GM20000 (cell line): ENCODE data around the gene DAPK3.
A peak's percentile ranks its signal among the peaks of the same experiment; 100 is the strongest.
"Not testable (repeated sequence)": the region's sequence is repeated elsewhere in the genome, so short reads cannot be mapped to it uniquely, and the experiment has no call there.

Source experiments
- DNase-seq: peaks from one replicate; pipeline ENCODE4 v3.0.0; 2012; ENCODE audit warnings: low spot score
- TF ChIP-seq, protein P1 (sequence below): IDR thresholded peaks from 2 replicates; pipeline ENCODE4 v1.5.1; 2012; ENCODE audit warnings: mild to moderate bottlenecking, control low read depth; ENCODE audit errors: extremely low read depth, missing control alignments

Gene DAPK3

GRCh38 chr19:4009990-4010807 is 39.3 kb upstream of the DAPK3 start:
- no peak for DNase-seq
- TF ChIP-seq, protein P1, sequence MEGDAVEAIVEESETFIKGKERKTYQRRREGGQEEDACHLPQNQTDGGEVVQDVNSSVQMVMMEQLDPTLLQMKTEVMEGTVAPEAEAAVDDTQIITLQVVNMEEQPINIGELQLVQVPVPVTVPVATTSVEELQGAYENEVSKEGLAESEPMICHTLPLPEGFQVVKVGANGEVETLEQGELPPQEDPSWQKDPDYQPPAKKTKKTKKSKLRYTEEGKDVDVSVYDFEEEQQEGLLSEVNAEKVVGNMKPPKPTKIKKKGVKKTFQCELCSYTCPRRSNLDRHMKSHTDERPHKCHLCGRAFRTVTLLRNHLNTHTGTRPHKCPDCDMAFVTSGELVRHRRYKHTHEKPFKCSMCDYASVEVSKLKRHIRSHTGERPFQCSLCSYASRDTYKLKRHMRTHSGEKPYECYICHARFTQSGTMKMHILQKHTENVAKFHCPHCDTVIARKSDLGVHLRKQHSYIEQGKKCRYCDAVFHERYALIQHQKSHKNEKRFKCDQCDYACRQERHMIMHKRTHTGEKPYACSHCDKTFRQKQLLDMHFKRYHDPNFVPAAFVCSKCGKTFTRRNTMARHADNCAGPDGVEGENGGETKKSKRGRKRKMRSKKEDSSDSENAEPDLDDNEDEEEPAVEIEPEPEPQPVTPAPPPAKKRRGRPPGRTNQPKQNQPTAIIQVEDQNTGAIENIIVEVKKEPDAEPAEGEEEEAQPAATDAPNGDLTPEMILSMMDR = no peak

DNA sequence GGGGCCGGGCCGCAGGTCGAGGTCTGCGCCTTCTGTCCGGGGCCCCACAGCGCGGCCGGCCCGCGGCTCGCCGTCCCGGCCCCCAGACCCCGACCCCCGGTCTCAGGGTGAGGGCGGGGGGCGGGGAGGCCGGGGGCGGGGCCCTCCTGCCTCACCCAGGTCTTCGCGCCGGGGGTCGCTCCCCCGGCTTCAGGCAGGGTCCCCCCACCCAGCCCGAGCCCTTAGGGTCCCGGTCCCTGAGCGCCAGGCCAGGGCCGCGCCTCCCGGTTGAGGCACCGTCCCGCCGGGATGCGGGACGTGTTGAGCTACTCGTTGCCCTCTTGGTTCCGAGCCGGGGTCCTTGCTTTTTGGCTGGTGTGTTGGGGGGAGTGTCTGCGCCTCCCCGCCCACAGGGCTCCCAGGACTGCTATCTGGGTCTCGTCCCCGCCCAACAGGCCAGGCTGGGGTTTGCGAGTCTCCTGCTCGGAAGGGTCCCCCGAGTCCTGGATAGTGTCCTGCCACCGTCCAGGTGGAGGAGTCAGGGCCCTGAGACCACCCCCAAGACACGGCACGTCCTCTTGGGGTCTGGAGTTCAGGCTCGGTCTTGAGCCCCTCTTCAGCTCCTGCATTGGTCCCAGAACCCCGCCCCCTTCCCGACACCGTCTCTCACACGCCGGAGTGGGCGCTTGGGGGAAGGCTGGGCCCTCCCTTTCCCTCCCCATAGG is 37.1 kb upstream of the DAPK3 start:
- TF ChIP-seq, protein P1 = no peak
- DNase-seq = no peak

DNA sequence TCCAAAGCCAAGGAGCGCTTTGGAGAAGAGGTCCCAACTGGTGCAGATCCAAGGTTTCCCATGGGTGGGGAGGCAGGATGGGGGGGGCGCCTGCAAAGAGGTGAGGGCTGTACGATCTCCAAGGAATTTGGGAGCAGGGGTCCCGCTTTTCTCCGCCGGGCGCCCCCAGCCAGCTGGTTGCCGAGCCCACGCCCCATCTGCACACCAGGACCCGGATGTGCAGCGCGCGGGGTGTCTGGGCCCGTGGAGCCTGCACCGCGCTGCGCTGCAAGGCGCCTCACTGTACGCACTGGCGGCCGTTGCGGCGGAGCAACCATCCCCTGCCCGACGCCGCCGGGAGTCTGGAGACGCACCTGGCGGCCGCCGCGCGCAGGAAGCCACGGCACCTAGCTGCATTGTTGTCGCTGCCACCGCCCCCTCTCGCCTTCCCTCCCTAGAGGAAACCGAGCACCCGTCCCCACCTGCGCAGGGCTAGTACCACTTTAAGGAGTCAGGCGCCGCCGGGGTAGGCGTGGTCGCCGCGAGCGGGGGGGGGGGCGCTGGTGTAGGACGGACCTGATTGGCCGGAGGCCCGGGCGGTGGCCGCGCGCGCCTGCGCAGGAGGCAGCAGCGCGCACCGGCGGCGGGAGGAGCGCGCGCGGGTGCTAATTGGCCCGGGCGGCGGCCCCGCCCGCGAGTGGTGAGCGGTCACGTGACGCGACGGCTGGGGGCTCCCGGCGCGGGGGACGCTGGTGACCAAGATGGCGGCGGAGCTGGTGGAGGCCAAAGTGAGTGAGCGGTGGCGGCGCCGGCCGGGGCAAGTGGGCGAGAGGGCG is 36.3 kb upstream of the DAPK3 start, which contains the start of gene PIAS4:
PIAS4 (plus strand) TSS at position 716 of the 815 bp plus-strand sequence; CDS start at position 741, 25 bp downstream.
- DNase-seq = peak; percentile 100
- TF ChIP-seq, protein P1 = no peak

GRCh38 chr19:4005436-4005835 is 34.5 kb upstream of the DAPK3 start:
- DNase-seq = not testable (repeated sequence)

- not testable (repeated sequence) for DNase-seq
Observed at GRCh38 chr19:4000798-4001197, 29.9 kb upstream of the DAPK3 start.

- DNase-seq = not testable (repeated sequence)
Observed at GRCh38 chr19:3998667-3999412, 27.9 kb upstream of the DAPK3 start.

GRCh38 chr19:3995607-3996006 is 24.7 kb upstream of the DAPK3 start:
- TF ChIP-seq, protein P1 = no peak
- DNase-seq = no peak

DNA sequence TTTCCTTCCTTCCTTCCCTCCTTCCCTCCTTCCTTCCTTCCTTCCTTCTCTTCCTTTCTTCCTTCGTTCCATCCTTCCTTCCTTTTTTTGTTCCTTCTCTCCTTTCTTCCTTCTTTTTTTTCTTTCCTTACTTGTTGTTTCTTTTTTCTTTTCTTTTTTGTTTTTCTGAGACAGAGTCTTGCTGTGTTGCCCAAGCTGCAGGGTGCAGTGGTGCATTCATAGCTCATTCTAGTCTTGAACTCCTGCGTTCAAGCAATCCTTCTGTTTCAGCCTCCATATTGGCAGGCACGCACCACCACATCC is 19.9 kb upstream of the DAPK3 start:
- TF ChIP-seq, protein P1 = no peak
- DNase-seq = no peak
